OCI-LY3 (cell line): ENCODE data around the gene IZUMO4.
"Not testable (repeated sequence)": the region's sequence is repeated elsewhere in the genome, so short reads cannot be mapped to it uniquely, and the experiment has no call there.

ENCODE experiments used
- CTCF ChIP-seq: fragments of 200-600, 300-600 bp; sonication (generic); IDR thresholded peaks from 2 replicates; pipeline ENCODE4 v1.5.1; 2014; ENCODE audit warnings: antibody characterized with exemption, low read length, low read depth
- EZH2phosphoT487 ChIP-seq: fragments of 200-600 bp; shearing (Covaris generic); IDR thresholded peaks from 2 replicates; pipeline ENCODE4 v1.6.1; 2018; ENCODE audit warnings: antibody characterized with exemption, mixed run types, low read depth

- not testable (repeated sequence) for TF ChIP-seq CTCF, EZH2phosphoT487
Measured at GRCh38 chr19:2131012-2131975, 34.6 kb downstream of the IZUMO4 start.
